Brain microvascular endothelial cell (primary cell): Measurements from ENCODE around the gene RGS9BP.

Source experiments
- DNase-seq: peaks from one replicate; pipeline ENCODE4 v3.0.0-alpha.2; 2020
- H3K27ac ChIP-seq: fragments of 250-450 bp; sonication (Bioruptor Pico); 2 replicates; pipeline ENCODE4 v1.5.1; 2020; ENCODE audit warnings: mild to moderate bottlenecking, moderate library complexity
- H3K27me3 ChIP-seq: fragments of 250-450 bp; sonication (Bioruptor Pico); replicated peaks from 2 replicates; pipeline ENCODE4 v1.5.1; 2020; ENCODE audit warnings: mild to moderate bottlenecking
- H3K36me3 ChIP-seq: fragments of 250-450 bp; sonication (Bioruptor Pico); replicated peaks from 2 replicates; pipeline ENCODE4 v1.5.1; 2020; ENCODE audit warnings: mild to moderate bottlenecking
- H3K4me3 ChIP-seq: 2 replicates; pipeline ENCODE4 v1.5.1; 2011; ENCODE audit warnings: low read depth, mild to moderate bottlenecking, control low read depth, low read length, moderate library complexity
- in situ Hi-C: cut with HindIII; loops from 2 replicates; pipeline ENCODE4 v1.10.0; 2017; ENCODE audit warnings: low sequenced_read_pairs, low pct_ligation_motif_present
- TF ChIP-seq, protein P1 (sequence below): IDR thresholded peaks from 2 replicates; pipeline ENCODE4 v1.5.1; 2011; ENCODE audit warnings: low read depth, mild to moderate bottlenecking, moderate library complexity, low read length, control low read depth, inconsistent platforms; ENCODE audit errors: missing control alignments

The RGS9BP gene

DNA sequence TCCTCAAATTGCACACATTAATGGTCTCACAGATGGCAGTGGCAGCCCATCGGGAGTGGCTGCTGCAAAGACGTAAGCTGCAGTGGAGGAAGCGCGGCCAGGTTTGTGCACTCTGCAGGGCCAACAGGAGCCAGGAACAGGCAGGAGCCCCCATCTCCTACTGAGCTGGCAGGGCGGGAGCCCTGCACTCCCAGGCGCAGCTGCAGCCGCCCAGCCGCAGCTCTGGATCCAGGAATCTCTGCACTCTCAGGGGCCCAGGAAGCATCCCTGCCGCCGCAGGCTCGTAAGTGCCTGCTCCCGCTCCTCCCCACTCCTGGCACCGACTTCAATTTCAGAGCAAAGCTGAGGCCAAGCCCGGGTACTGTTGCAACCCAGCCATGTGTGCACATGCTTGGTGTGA, 38.2 kb upstream of the RGS9BP start:
- H3K36me3 ChIP-seq = peaks cover 39% of the 10 kb centered on the region
- no peak overlapping the region for H3K27ac ChIP-seq

DNA sequence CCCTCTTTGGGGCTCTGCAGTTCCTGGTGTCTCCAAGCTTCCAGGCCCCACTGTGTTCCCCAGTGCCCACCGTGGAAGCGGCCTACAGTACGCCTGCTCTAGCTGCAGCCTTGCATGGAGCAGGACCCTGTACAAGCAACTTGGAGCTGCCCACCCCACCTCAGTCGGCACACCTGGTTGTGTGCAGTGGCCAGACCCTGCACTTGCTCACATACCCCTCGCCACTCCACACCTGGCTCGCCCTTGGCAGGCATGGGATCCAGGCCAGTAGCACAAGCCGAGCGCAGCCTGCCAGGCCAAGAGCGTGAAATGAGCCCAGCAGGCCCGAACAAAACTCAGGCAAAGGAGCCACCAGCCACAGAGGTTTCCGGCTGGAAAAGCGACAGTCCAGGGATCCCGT, 37.0 kb upstream of the RGS9BP start:
- TF ChIP-seq, protein P1, sequence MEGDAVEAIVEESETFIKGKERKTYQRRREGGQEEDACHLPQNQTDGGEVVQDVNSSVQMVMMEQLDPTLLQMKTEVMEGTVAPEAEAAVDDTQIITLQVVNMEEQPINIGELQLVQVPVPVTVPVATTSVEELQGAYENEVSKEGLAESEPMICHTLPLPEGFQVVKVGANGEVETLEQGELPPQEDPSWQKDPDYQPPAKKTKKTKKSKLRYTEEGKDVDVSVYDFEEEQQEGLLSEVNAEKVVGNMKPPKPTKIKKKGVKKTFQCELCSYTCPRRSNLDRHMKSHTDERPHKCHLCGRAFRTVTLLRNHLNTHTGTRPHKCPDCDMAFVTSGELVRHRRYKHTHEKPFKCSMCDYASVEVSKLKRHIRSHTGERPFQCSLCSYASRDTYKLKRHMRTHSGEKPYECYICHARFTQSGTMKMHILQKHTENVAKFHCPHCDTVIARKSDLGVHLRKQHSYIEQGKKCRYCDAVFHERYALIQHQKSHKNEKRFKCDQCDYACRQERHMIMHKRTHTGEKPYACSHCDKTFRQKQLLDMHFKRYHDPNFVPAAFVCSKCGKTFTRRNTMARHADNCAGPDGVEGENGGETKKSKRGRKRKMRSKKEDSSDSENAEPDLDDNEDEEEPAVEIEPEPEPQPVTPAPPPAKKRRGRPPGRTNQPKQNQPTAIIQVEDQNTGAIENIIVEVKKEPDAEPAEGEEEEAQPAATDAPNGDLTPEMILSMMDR = no peak
- in situ Hi-C loops = no loop called here
- Histone ChIP-seq H3K27ac (no peak overlapping the region), H3K36me3 (peaks cover 49% of the 10 kb centered on the region), H3K27me3 (no peaks in the 10 kb centered on the region), H3K4me3 (no peak overlapping the region)
- DNase-seq = no peak

More for the DNA sequence above, 38.2 kb upstream of the RGS9BP start:
- in situ Hi-C loops = no loop called here
- Histone ChIP-seq H3K4me3 (no peak overlapping the region), H3K27me3 (no peaks in the 10 kb centered on the region)
- TF ChIP-seq, protein P1 = no peak
- no peak for DNase-seq

DNA sequence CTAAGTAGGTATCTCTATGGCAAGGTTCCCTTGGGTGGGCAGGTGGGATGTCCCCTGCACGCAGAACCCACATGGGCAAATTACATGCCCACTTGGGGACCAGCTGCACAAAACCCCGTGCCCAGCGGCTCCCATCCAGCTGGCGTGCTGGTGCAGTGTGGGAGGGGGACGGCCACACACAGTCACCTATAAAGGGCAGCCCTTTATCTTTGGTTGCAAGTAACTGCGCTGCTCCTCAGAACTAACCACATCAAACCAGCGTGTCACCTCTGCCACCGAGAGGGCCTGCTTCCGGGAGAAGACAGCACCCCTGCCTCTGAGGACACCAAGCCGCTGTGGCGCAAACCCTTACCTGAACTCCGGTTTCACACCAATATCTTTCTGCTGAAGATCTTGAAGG, 32.9 kb upstream of the RGS9BP start:
- DNase-seq = no peak
- no peaks in the 10 kb centered on the region for H3K27me3 ChIP-seq
- peaks cover 57% of the 10 kb centered on the region for H3K36me3 ChIP-seq
- H3K27ac ChIP-seq = no peak overlapping the region
- no peak overlapping the region for H3K4me3 ChIP-seq
- in situ Hi-C loops = no loop called here
- TF ChIP-seq, protein P1 = no peak

DNA sequence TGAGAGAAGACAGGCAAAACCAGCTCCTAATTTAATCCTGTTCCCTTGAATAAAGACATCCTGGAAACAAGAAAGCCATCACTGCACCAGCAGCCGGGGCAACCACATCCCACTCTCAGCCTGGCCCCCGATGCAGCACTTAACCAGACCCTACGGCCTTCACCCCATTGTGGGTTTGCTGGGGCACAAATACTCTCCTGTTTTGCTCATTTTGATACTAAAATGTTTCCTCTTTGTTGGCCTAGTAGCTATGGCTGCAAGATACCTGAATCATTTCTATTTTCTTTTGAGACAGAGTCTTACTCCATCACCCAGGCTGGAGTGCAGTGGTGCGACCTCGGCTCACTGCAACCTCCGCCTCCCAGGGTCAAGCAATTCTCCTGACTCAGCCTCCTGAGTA, 29.1 kb upstream of the RGS9BP start:
- no peak for DNase-seq
- no peaks in the 10 kb centered on the region for H3K27me3 ChIP-seq
- H3K4me3 ChIP-seq = no peak overlapping the region
- TF ChIP-seq, protein P1 = no peak
- H3K27ac ChIP-seq = no peak overlapping the region
- peaks cover 41% of the 10 kb centered on the region for H3K36me3 ChIP-seq
- in situ Hi-C loops = no loop called here

DNA sequence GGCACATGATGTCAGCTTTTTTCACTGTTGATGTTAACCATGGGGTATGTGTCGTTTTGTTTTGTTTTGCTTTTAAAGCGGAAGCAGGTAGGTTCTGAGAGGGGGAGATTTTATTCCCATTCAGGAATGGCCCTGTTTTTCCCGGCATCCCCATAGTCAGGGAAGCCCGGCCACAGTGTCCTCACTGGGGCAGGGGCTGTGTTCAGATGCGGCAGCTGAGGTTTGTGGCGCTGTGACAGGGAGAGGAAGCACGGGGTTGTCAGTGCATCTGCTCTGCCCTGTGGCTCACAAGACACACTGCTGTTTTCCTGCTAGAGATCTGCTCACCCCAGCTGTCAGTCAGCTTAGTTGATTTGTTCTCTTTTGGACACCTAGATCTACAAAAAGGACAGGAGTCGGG, 28.3 kb upstream of the RGS9BP start:
- no peak overlapping the region for H3K4me3 ChIP-seq
- TF ChIP-seq, protein P1 = no peak
- in situ Hi-C loops = no loop called here
- H3K27ac ChIP-seq = no peak overlapping the region
- DNase-seq = no peak
- H3K27me3 ChIP-seq = no peaks in the 10 kb centered on the region
- peaks cover 34% of the 10 kb centered on the region for H3K36me3 ChIP-seq

DNA sequence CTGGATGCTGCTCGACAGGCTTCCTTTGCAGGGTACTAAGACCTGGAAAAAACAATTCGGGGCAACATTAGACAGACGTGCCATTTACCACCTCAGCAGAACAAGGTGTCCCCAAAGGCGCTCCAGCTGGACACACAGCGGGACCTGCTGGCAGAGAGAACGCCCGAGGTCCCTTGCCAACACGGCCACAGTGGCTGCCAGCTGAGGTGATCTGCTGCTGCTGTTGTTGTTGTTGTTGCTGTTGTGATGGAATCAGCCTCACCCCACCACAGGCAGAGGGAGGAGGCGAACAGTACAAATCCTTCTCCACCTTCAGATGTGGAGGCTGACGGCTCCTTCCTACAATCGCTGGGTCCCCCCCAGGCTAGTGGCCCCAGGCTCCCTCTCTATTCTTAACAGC, 25.9 kb upstream of the RGS9BP start:
- in situ Hi-C loops = no loop called here
- TF ChIP-seq, protein P1 = no peak
- no peak for DNase-seq
- H3K27me3 ChIP-seq = no peaks in the 10 kb centered on the region
- H3K27ac ChIP-seq = no peak overlapping the region
- no peak overlapping the region for H3K4me3 ChIP-seq
- peaks cover 18% of the 10 kb centered on the region for H3K36me3 ChIP-seq
